ENCODE results near the gene N4BP3.
A peak's percentile ranks its signal among the peaks of the same experiment; 100 is the strongest.

N4BP3 gene

GRCh38 chr5:178143246-178143645 is 29.9 kb downstream of the N4BP3 start:
- H3K27ac Mint-ChIP-seq = no peak overlapping the region
- H3K36me3 Mint-ChIP-seq (ENCODE audit: low read depth) = peaks cover 35% of the 10 kb centered on the region
- H3K4me3 Mint-ChIP-seq = no peak overlapping the region
- no peaks in the 10 kb centered on the region for H3K27me3 Mint-ChIP-seq (ENCODE audit: low read depth)
- H3K9me3 Mint-ChIP-seq = no peaks in the 10 kb centered on the region
- peaks cover 3% of the 10 kb centered on the region for H3K4me1 Mint-ChIP-seq (ENCODE audit: low read depth)

GRCh38 chr5:178143901-178144300 is 30.6 kb downstream of the N4BP3 start:
- Mint-ChIP-seq H3K27me3 (ENCODE audit: low read depth) (no peaks in the 10 kb centered on the region), H3K27ac (no peak overlapping the region), H3K9me3 (no peaks in the 10 kb centered on the region), H3K4me1 (ENCODE audit: low read depth) (peaks cover 8% of the 10 kb centered on the region), H3K4me3 (no peak overlapping the region), H3K36me3 (ENCODE audit: low read depth) (peaks cover 38% of the 10 kb centered on the region)

GRCh38 chr5:178145965-178146820 is 32.9 kb downstream of the N4BP3 start:
- Mint-ChIP-seq H3K4me3 (no peak overlapping the region), H3K36me3 (ENCODE audit: low read depth) (peaks cover 33% of the 10 kb centered on the region), H3K9me3 (no peaks in the 10 kb centered on the region), H3K27ac (no peak overlapping the region), H3K4me1 (ENCODE audit: low read depth) (peaks cover 23% of the 10 kb centered on the region), H3K27me3 (ENCODE audit: low read depth) (no peaks in the 10 kb centered on the region)

GRCh38 chr5:178147406-178147805 is 34.1 kb downstream of the N4BP3 start:
- H3K36me3 Mint-ChIP-seq (ENCODE audit: low read depth) = peaks cover 38% of the 10 kb centered on the region
- no peaks in the 10 kb centered on the region for H3K9me3 Mint-ChIP-seq
- H3K27me3 Mint-ChIP-seq (ENCODE audit: low read depth) = no peaks in the 10 kb centered on the region
- H3K4me3 Mint-ChIP-seq = no peak overlapping the region
- peaks cover 32% of the 10 kb centered on the region for H3K4me1 Mint-ChIP-seq (ENCODE audit: low read depth)
- no peak overlapping the region for H3K27ac Mint-ChIP-seq

- H3K27ac Mint-ChIP-seq = no peak overlapping the region
- H3K4me3 Mint-ChIP-seq = no peak overlapping the region
- no peaks in the 10 kb centered on the region for H3K27me3 Mint-ChIP-seq (ENCODE audit: low read depth)
- peaks cover 37% of the 10 kb centered on the region for H3K4me1 Mint-ChIP-seq (ENCODE audit: low read depth)
- no peaks in the 10 kb centered on the region for H3K9me3 Mint-ChIP-seq
- H3K36me3 Mint-ChIP-seq (ENCODE audit: low read depth) = peaks cover 35% of the 10 kb centered on the region
Measured at GRCh38 chr5:178149199-178149932, 36.0 kb downstream of the N4BP3 start.

- Mint-ChIP-seq H3K4me1 (ENCODE audit: low read depth) (peaks cover 38% of the 10 kb centered on the region), H3K27ac (peak overlapping the region; percentile 43), H3K27me3 (ENCODE audit: low read depth) (no peaks in the 10 kb centered on the region), H3K4me3 (no peak overlapping the region), H3K36me3 (ENCODE audit: low read depth) (peaks cover 31% of the 10 kb centered on the region), H3K9me3 (no peaks in the 10 kb centered on the region)
Measured at GRCh38 chr5:178150977-178151734, 37.8 kb downstream of the N4BP3 start.

- peaks cover 20% of the 10 kb centered on the region for H3K36me3 Mint-ChIP-seq (ENCODE audit: low read depth)
- no peaks in the 10 kb centered on the region for H3K27me3 Mint-ChIP-seq (ENCODE audit: low read depth)
Measured at GRCh38 chr5:178152491-178153444, 39.4 kb downstream of the N4BP3 start.

GRCh38 chr5:178153530-178154340 is 40.4 kb downstream of the N4BP3 start, which contains the start of gene NHP2:
Gene NHP2 (minus strand): TSS chr5:178153885. CDS start chr5:178153817, 68 bp downstream.
- Mint-ChIP-seq H3K4me3 (peak within 1 kb of the TSS; percentile 97), H3K27ac (peak within 1 kb of the TSS; percentile 90), H3K27me3 (ENCODE audit: low read depth) (no peaks in the 10 kb centered on the region), H3K36me3 (ENCODE audit: low read depth) (peaks cover 14% of the 10 kb centered on the region), H3K9me3 (no peaks in the 10 kb centered on the region), H3K4me1 (ENCODE audit: low read depth) (peaks cover 33% of the 10 kb centered on the region)

More at GRCh38 chr5:178152491-178153444, 39.4 kb downstream of the N4BP3 start:
- H3K4me1 Mint-ChIP-seq (ENCODE audit: low read depth) = peaks cover 38% of the 10 kb centered on the region
- no peaks in the 10 kb centered on the region for H3K9me3 Mint-ChIP-seq
- peak overlapping the region; percentile 97 for H3K4me3 Mint-ChIP-seq
- peak overlapping the region; percentile 90 for H3K27ac Mint-ChIP-seq

GRCh38 chr5:178155065-178155464 is 41.7 kb downstream of the N4BP3 start:
- peaks cover 20% of the 10 kb centered on the region for H3K4me1 Mint-ChIP-seq (ENCODE audit: low read depth)
- H3K27me3 Mint-ChIP-seq (ENCODE audit: low read depth) = no peaks in the 10 kb centered on the region
- H3K4me3 Mint-ChIP-seq = no peak overlapping the region
- no peak overlapping the region for H3K27ac Mint-ChIP-seq
- no peaks in the 10 kb centered on the region for H3K9me3 Mint-ChIP-seq
- peaks cover 14% of the 10 kb centered on the region for H3K36me3 Mint-ChIP-seq (ENCODE audit: low read depth)

GRCh38 chr5:178160176-178160575 is 46.8 kb downstream of the N4BP3 start:
- Mint-ChIP-seq H3K27ac (no peak overlapping the region), H3K4me1 (ENCODE audit: low read depth) (peaks cover 7% of the 10 kb centered on the region), H3K4me3 (no peak overlapping the region), H3K27me3 (ENCODE audit: low read depth) (peaks cover 15% of the 10 kb centered on the region), H3K36me3 (ENCODE audit: low read depth) (no peaks in the 10 kb centered on the region), H3K9me3 (no peaks in the 10 kb centered on the region)

- Mint-ChIP-seq H3K4me1 (ENCODE audit: low read depth) (peaks cover 7% of the 10 kb centered on the region), H3K4me3 (no peak overlapping the region), H3K36me3 (ENCODE audit: low read depth) (no peaks in the 10 kb centered on the region), H3K27ac (no peak overlapping the region), H3K27me3 (ENCODE audit: low read depth) (peaks cover 18% of the 10 kb centered on the region), H3K9me3 (no peaks in the 10 kb centered on the region)
Measured at GRCh38 chr5:178162481-178162880, 49.1 kb downstream of the N4BP3 start.

GRCh38 chr5:178163772-178164735 is 50.7 kb downstream of the N4BP3 start:
- Mint-ChIP-seq H3K4me1 (ENCODE audit: low read depth) (peaks cover 7% of the 10 kb centered on the region), H3K4me3 (peak overlapping the region; percentile 48), H3K27ac (no peak overlapping the region), H3K27me3 (ENCODE audit: low read depth) (peaks cover 22% of the 10 kb centered on the region), H3K36me3 (ENCODE audit: low read depth) (no peaks in the 10 kb centered on the region), H3K9me3 (no peaks in the 10 kb centered on the region)

All from T-helper 1 cell treated with Interleukin-12 subunit alpha and Interleukin-12 subunit beta and Interleukin-4 antibody, amounts not matched to agents 30 μg/mL and 1 μg/mL, for 36 hours (primary cell).